Endothelial cell of umbilical vein (primary cell): ENCODE data around the gene DLG5. TPM values are rescaled to one million over a fixed set of nuclear protein-coding genes. Genes with fewer than 3 reads are reported as not detected.

Experiments used
- BruUV-seq: library from RNA; stranded (reverse); fragments of 400-500 nt; replicated peaks from 2 replicates; lab custom pipeline; 2021; lab: Mats Ljungman, UMichigan
- CTCF ChIA-PET: fragments of 300-600, 350-600 bp; sonication (Branson Sonifier 250); formaldehyde crosslinking; loops from one replicate; lab custom pipeline; 2021; ENCODE audit warnings: antibody characterized with exemption, inconsistent platforms; lab: Charles Lee
- POLR2A ChIA-PET: fragments of 300-600, 350-600 bp; sonication (Branson Sonifier 250); formaldehyde crosslinking; loops from one replicate; lab custom pipeline; 2021; ENCODE audit warnings: antibody characterized with exemption, inconsistent platforms; lab: Charles Lee
- DNase-seq: peaks from one replicate; pipeline ENCODE4 v3.0.0-alpha.2; 2011; ENCODE audit warnings: low read depth, low spot score
- FAIRE-seq: peaks from 2 replicates; lab custom pipeline; 2011; peaks lifted over from hg19 to GRCh38; lab: Jason Lieb, UNC
- H2AFZ ChIP-seq: 2 replicates; pipeline ENCODE4 v1.6.0; 2012; ENCODE audit warnings: low read depth, low read length, control low read depth, inconsistent platforms
- H3K27ac ChIP-seq: 2 replicates; pipeline ENCODE4 v1.5.1; 2011; ENCODE audit warnings: low read depth, mild to moderate bottlenecking, control low read depth, low read length, moderate library complexity; ENCODE audit not compliant: insufficient read depth
- H3K27me3 ChIP-seq, 2 experiments: 2 replicates each; pipeline versions ENCODE4 v1.6.0 to v1.6.1; 2011; ENCODE audit warnings: low read length in 2 of 2, mixed read lengths in 1 of 2; ENCODE audit not compliant: control insufficient read depth in 2 of 2, insufficient read depth in 2 of 2
- H3K36me3 ChIP-seq, 2 experiments: 2 replicates in 1 of 2; 3 replicates in 1 of 2; pipeline ENCODE4 v1.5.1; 2011; ENCODE audit warnings: low read length in 2 of 2, mild to moderate bottlenecking in 1 of 2, moderate library complexity in 1 of 2; ENCODE audit not compliant: control insufficient read depth in 2 of 2, insufficient read depth in 2 of 2; ENCODE audit errors: extremely low read depth in 1 of 2
- H3K4me1 ChIP-seq: 3 replicates; pipeline ENCODE4 v1.5.1; 2011; ENCODE audit warnings: mild to moderate bottlenecking, low read length; ENCODE audit not compliant: control insufficient read depth, insufficient read depth; ENCODE audit errors: extremely low read depth
- H3K4me2 ChIP-seq: 2 replicates; pipeline ENCODE4 v1.6.1; 2011; ENCODE audit warnings: low read length, control low read depth, mixed read lengths; ENCODE audit not compliant: insufficient read depth
- H3K4me3 ChIP-seq, 3 experiments: fragments of 200-600 bp in 1 of 3; sonication (generic), shearing (Covaris generic) in 1 of 3; replicated peaks in 1 of 3; 2 replicates each; pipeline ENCODE4 v1.5.1; 2011 to 2016; ENCODE audit warnings: control low read depth in 3 of 3, low read length in 3 of 3, mild to moderate bottlenecking in 2 of 3, inconsistent platforms in 1 of 3, low read depth in 1 of 3, moderate library complexity in 1 of 3; ENCODE audit not compliant: insufficient read depth in 1 of 3
- H3K79me2 ChIP-seq: 2 replicates; pipeline ENCODE4 v1.6.0; 2012; ENCODE audit warnings: low read length, inconsistent platforms; ENCODE audit not compliant: control insufficient read depth, insufficient read depth
- H3K9ac ChIP-seq: replicated peaks from 2 replicates; pipeline ENCODE3; 2011; ENCODE audit warnings: low read length, control low read depth; ENCODE audit not compliant: insufficient read depth; ENCODE audit errors: extremely low read depth
- H3K9me1 ChIP-seq: replicated peaks from 3 replicates; pipeline ENCODE4 v1.6.0; 2011; ENCODE audit warnings: mild to moderate bottlenecking, low read length; ENCODE audit not compliant: control insufficient read depth, insufficient read depth; ENCODE audit errors: extremely low read depth
- H3K9me3 ChIP-seq: replicated peaks from 2 replicates; pipeline ENCODE4 v1.5.1; 2012; ENCODE audit warnings: low read length, inconsistent platforms; ENCODE audit not compliant: control insufficient read depth, insufficient read depth
- H4K20me1 ChIP-seq: replicated peaks from 2 replicates; pipeline ENCODE3; 2011; ENCODE audit warnings: mild to moderate bottlenecking, low read length; ENCODE audit not compliant: control insufficient read depth, insufficient read depth; ENCODE audit errors: extremely low read depth
- CTCF ChIP-seq, 2 donors: IDR thresholded peaks; 1 replicate in 1 of 2; 2 replicates in 1 of 2; pipeline ENCODE4 v1.5.1; 2011; ENCODE audit warnings: low read length in 2 of 2, mild to moderate bottlenecking in 2 of 2, moderate library complexity in 2 of 2, control low read depth in 1 of 2, inconsistent platforms in 1 of 2, low read depth in 1 of 2; ENCODE audit not compliant: insufficient read depth in 1 of 2; ENCODE audit errors: extremely low read depth in 1 of 2
- EZH2 ChIP-seq: IDR thresholded peaks from 2 replicates; pipeline ENCODE4 v1.6.1; 2012; ENCODE audit warnings: borderline replicate concordance, low read depth, mild to moderate bottlenecking, moderate library complexity, low read length, inconsistent platforms; ENCODE audit not compliant: severe bottlenecking
- FOS ChIP-seq: IDR thresholded peaks from 2 replicates; pipeline ENCODE4 v1.6.1; 2011; ENCODE audit warnings: mild to moderate bottlenecking, low read length, moderate library complexity, borderline replicate concordance; ENCODE audit not compliant: insufficient read depth
- GATA2 ChIP-seq: IDR thresholded peaks from 2 replicates; pipeline ENCODE4 v1.7.0; 2011; ENCODE audit warnings: low read depth, mild to moderate bottlenecking, moderate library complexity, mixed read lengths, low read length; ENCODE audit not compliant: insufficient read length, insufficient read depth
- JUN ChIP-seq: IDR thresholded peaks from 2 replicates; pipeline ENCODE4 v1.6.1; 2011; ENCODE audit warnings: borderline replicate concordance, low read depth; ENCODE audit not compliant: insufficient read length, insufficient read depth
- MAX ChIP-seq: IDR thresholded peaks from 2 replicates; pipeline ENCODE4 v1.6.1; 2011; ENCODE audit not compliant: insufficient read depth, insufficient read length
- MYC ChIP-seq: IDR thresholded peaks from one replicate; pipeline ENCODE4 v1.6.1; 2011; ENCODE audit warnings: mild to moderate bottlenecking, low read depth, low read length
- POLR2A ChIP-seq: IDR thresholded peaks from 2 replicates; pipeline ENCODE4 v1.6.1; 2012; ENCODE audit warnings: low read depth, mild to moderate bottlenecking, control low read depth, low read length
- POLR2AphosphoS5 ChIP-seq: IDR thresholded peaks from 2 replicates; pipeline ENCODE4 v1.6.1; 2012; ENCODE audit warnings: low read depth, mild to moderate bottlenecking, control low read depth, low read length, moderate library complexity; ENCODE audit not compliant: insufficient read depth
- dilution Hi-C: fragments of 300-500 bp; cut with MboI; formaldehyde crosslinking; loops from one replicate; pipeline ENCODE4 v1.15.0; 2019; ENCODE audit warnings: low sequenced_read_pairs; ENCODE audit not compliant: extremely low pct_ligation_motif_present
- intact Hi-C: fragments of 100-400 bp; cut with micrococcal nuclease; formaldehyde crosslinking; loops from one replicate; pipeline ENCODE4 v1.10.0; 2022
- polyA plus RNA-seq, 4 experiments: library from polyadenylated mRNA; depleted of rRNA in 3 of 4; stranded (reverse) in 3 of 4; unstranded in 1 of 4; fragments of >200 nt; gene quantifications; 2 replicates each; pipeline versions ENCODE4 v1.2.1 to v1.2.3, GENCODE V29; 2011 to 2012; ENCODE audit warnings: missing spikeins in 1 of 4
- total RNA-seq: library from RNA; stranded (reverse); gene quantifications from 2 replicates; pipeline ENCODE4 v1.2.3, GENCODE V29; 2021

The DLG5 gene
- total and polyA plus RNA-seq, 2 donors (not counting 3 experiments of a cell fraction or from before 2014, with no cell fraction given), result 12.3 to 24.9 TPM

- H3K36me3 ChIP-seq, result peaks cover 13 to 25% of the 10 kb centered on the region in 2 experiments
- ChIA-PET CTCF (interaction anchor here (0.9 to 2.9 kb wide), 5 partner anchors 14 to 139 kb away, joined by 3 to 8 read pairs (median 4); no protein-coding TSS in a partner anchor), POLR2A (no interaction called here)
These were observed 48.6 kb upstream of the DLG5 start for GRCh38 chr10:77975086-77975666.

More at GRCh38 chr10:77975086-77975666, 48.6 kb upstream of the DLG5 start:
- Histone ChIP-seq H3K4me3 (no peak overlapping the region), H3K9me1 (no peaks in the 10 kb centered on the region), H3K27ac (no peak overlapping the region), H3K27me3 (no peaks in the 10 kb centered on the region), H3K4me1 (peaks cover 7% of the 10 kb centered on the region), H3K4me2 (no peak overlapping the region), H2AFZ (no peak overlapping the region), H3K9ac (no peak overlapping the region), H4K20me1 (no peaks in the 10 kb centered on the region), H3K79me2 (no peaks in the 10 kb centered on the region), H3K9me3 (no peaks in the 10 kb centered on the region)
- dilution Hi-C loops (no loop called here), intact Hi-C loops (no loop called here)
- FAIRE-seq (no peak), DNase-seq (no peak)
- TF ChIP-seq GATA2 (no peak), POLR2AphosphoS5 (no peak), FOS (no peak), MAX (no peak), EZH2 (no peak), POLR2A (no peak), JUN (no peak), MYC (no peak), CTCF (IDR thresholded peaks at IDR 0.05; ENCODE audit: extremely low read depth in 1 of 2, insufficient read depth in 1 of 2, low read depth in 1 of 2, low read length in 2 of 2) (no peak)
- BruUV-seq, result no TSS peak
